GM12878 (cell line): ENCODE data around the gene TNFRSF1A.

Experiments used
- CREB1 ChIP-seq: IDR thresholded peaks from 2 replicates; pipeline ENCODE4 v1.6.1; 2012; ENCODE audit warnings: low read depth, mild to moderate bottlenecking, inconsistent platforms
- EZH2 ChIP-seq: IDR thresholded peaks from 2 replicates; pipeline ENCODE4 v1.6.1; 2012; ENCODE audit warnings: low read depth, mild to moderate bottlenecking, control low read depth, inconsistent platforms, low read length, borderline replicate concordance; ENCODE audit not compliant: control insufficient read depth
- JUNB ChIP-seq: IDR thresholded peaks from 2 replicates; pipeline ENCODE4 v1.6.1; 2016; ENCODE audit warnings: antibody characterized with exemption, mild to moderate bottlenecking
- POLR2AphosphoS5 ChIP-seq: IDR thresholded peaks from 2 replicates; pipeline ENCODE4 v1.6.1; 2011; ENCODE audit warnings: mild to moderate bottlenecking, low read length, inconsistent platforms
- RAD21 ChIP-seq: IDR thresholded peaks from 2 replicates; pipeline ENCODE4 v1.6.1; 2011; ENCODE audit warnings: mild to moderate bottlenecking, low read depth, low read length, moderate library complexity; ENCODE audit not compliant: insufficient read depth
- RAD51 ChIP-seq: fragments of 450-650 bp; IDR thresholded peaks from 2 replicates; pipeline ENCODE4 v1.6.1; 2016; ENCODE audit warnings: moderate library complexity, mild to moderate bottlenecking, inconsistent platforms
- SREBF2 ChIP-seq: IDR thresholded peaks from 2 replicates; pipeline ENCODE4 v1.6.1; 2012; ENCODE audit warnings: mild to moderate bottlenecking, low read length
- SUZ12 ChIP-seq: fragments of 200-600 bp; sonication (generic); IDR thresholded peaks from one replicate; pipeline ENCODE4 v1.6.1; 2018; ENCODE audit warnings: antibody characterized with exemption, mild to moderate bottlenecking; ENCODE audit not compliant: unreplicated experiment
- TF ChIP-seq, protein P1 (sequence below): IDR thresholded peaks from 2 replicates; pipeline ENCODE4 v1.6.1; 2012; ENCODE audit warnings: mild to moderate bottlenecking, low read depth, low read length
- TF ChIP-seq, protein P2 (sequence below): IDR thresholded peaks from 2 replicates; pipeline ENCODE4 v1.6.1; 2011; ENCODE audit warnings: borderline replicate concordance, low read depth, mild to moderate bottlenecking, moderate library complexity, low read length; ENCODE audit not compliant: insufficient read depth, poor library complexity, severe bottlenecking

DNA sequence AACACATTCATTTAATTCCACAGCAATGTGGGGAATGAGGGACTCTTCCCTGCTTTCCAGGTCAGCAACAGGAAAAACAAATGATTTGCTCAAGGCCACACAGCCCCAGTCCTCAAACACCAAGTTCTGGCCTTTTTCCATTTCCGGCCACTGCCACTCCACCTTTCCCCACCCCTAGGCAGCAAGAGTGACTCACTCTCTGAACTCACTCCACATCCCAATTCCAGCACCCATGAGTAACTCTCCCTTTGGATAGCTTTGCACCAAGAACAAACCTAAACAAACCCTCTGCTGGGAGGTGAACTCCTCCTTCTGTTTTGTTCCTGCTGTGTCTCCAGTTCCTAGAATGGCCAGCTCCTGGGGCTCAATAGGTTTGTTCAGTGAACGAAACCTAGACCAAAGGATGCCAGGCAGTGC is 61.8 kb downstream of the TNFRSF1A start:
- TF ChIP-seq, protein P1, sequence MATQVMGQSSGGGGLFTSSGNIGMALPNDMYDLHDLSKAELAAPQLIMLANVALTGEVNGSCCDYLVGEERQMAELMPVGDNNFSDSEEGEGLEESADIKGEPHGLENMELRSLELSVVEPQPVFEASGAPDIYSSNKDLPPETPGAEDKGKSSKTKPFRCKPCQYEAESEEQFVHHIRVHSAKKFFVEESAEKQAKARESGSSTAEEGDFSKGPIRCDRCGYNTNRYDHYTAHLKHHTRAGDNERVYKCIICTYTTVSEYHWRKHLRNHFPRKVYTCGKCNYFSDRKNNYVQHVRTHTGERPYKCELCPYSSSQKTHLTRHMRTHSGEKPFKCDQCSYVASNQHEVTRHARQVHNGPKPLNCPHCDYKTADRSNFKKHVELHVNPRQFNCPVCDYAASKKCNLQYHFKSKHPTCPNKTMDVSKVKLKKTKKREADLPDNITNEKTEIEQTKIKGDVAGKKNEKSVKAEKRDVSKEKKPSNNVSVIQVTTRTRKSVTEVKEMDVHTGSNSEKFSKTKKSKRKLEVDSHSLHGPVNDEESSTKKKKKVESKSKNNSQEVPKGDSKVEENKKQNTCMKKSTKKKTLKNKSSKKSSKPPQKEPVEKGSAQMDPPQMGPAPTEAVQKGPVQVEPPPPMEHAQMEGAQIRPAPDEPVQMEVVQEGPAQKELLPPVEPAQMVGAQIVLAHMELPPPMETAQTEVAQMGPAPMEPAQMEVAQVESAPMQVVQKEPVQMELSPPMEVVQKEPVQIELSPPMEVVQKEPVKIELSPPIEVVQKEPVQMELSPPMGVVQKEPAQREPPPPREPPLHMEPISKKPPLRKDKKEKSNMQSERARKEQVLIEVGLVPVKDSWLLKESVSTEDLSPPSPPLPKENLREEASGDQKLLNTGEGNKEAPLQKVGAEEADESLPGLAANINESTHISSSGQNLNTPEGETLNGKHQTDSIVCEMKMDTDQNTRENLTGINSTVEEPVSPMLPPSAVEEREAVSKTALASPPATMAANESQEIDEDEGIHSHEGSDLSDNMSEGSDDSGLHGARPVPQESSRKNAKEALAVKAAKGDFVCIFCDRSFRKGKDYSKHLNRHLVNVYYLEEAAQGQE, result no peak
- TF ChIP-seq JUNB (no peak), CREB1 (no peak), SREBF2 (no peak), EZH2 (no peak), RAD51 (no peak), POLR2AphosphoS5 (no peak), RAD21 (no peak), SUZ12 (no peak)
- TF ChIP-seq, protein P2, sequence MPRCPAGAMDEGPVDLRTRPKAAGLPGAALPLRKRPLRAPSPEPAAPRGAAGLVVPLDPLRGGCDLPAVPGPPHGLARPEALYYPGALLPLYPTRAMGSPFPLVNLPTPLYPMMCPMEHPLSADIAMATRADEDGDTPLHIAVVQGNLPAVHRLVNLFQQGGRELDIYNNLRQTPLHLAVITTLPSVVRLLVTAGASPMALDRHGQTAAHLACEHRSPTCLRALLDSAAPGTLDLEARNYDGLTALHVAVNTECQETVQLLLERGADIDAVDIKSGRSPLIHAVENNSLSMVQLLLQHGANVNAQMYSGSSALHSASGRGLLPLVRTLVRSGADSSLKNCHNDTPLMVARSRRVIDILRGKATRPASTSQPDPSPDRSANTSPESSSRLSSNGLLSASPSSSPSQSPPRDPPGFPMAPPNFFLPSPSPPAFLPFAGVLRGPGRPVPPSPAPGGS, result no peak
